ENCODE data around the gene ADAT1.

- TF ChIP-seq, protein P1, sequence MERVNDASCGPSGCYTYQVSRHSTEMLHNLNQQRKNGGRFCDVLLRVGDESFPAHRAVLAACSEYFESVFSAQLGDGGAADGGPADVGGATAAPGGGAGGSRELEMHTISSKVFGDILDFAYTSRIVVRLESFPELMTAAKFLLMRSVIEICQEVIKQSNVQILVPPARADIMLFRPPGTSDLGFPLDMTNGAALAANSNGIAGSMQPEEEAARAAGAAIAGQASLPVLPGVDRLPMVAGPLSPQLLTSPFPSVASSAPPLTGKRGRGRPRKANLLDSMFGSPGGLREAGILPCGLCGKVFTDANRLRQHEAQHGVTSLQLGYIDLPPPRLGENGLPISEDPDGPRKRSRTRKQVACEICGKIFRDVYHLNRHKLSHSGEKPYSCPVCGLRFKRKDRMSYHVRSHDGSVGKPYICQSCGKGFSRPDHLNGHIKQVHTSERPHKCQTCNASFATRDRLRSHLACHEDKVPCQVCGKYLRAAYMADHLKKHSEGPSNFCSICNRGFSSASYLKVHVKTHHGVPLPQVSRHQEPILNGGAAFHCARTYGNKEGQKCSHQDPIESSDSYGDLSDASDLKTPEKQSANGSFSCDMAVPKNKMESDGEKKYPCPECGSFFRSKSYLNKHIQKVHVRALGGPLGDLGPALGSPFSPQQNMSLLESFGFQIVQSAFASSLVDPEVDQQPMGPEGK (CRISPR knock-in tag; IDR thresholded peaks at IDR 0.05; ENCODE audit: borderline replicate concordance), result no peak
- no peak for TF ChIP-seq ARNTL (CRISPR knock-in tag; IDR thresholded peaks at IDR 0.05; ENCODE audit: borderline replicate concordance, low read depth)
Observed at GRCh38 chr16:75570396-75571065, 52.5 kb downstream of the ADAT1 start.

Measured in SK-N-SH treated with all-trans-retinoic acid at 6 μM for 48 hours (cell line).